GM19467 (cell line): ENCODE measurements around the gene LYPD3.
"Not testable (repeated sequence)": the region's sequence is repeated elsewhere in the genome, so short reads cannot be mapped to it uniquely, and the experiment has no call there.

Source experiments
- ATAC-seq: cut with Tn5 transposase; IDR thresholded peaks from one replicate; pipeline ENCODE4 v1.9.1; 2021; ENCODE audit warnings: mild to moderate bottlenecking, moderate library complexity; ENCODE audit not compliant: unreplicated experiment

Gene LYPD3

DNA sequence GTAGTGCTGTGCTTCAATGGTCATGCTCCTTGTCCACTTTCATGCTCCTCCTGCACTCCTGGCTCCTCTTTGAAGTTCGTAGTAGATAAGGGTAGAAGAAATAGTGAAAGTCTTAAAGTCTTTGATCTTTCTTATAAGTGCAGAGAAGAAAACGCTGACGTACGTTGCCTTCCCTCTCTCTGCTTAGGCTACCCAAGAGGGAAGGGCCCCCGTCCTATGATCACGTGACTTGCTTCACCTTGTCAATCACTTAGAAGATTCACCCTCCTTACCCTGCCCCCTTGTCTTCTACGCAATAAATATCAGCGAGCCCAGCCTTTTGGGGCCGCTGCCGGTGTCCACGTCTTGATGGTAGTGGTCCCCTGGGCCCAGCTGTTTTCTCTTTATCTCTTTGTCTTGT, 28.1 kb downstream of the LYPD3 start:
- not testable (repeated sequence) for ATAC-seq

DNA sequence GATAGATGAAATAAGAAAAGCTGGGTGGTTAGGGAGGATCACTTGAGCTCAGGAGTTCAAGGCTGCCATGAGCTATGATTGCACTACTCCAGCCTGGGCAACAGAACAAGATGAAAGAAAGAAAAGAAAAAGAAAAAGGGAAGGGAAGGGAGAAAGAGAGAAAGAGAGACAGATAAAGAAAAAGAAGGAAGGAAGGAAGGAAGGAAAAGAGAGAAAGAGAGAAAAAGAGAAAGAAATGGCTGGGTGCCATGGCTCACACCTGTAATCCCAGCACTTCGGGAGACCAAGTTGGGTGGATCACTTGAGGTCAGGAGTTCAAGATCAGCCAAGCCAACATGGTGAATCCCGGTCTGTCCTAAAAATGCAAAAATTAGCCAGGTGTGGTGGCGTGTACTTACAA, 29.6 kb downstream of the LYPD3 start:
- ATAC-seq = no peak

DNA sequence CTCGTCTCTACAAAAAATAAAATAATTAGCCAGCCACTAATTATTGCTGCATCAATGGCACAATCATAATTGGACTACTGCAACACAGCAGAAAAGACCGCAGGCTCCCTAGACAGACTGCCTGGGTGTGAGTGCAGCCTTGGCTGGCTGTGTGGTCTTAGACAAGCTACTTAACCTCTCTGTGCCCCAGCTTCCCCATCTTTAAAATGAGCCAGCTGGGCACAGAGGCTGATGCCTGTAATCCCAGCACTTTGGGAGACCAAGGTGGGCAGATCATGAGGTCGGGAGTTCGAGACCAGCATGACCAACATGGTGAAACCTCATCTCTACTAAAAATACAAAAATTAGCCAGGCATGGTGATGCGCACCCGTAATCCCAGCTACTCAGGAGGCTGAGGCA, 31.7 kb downstream of the LYPD3 start:
- ATAC-seq = no peak

DNA sequence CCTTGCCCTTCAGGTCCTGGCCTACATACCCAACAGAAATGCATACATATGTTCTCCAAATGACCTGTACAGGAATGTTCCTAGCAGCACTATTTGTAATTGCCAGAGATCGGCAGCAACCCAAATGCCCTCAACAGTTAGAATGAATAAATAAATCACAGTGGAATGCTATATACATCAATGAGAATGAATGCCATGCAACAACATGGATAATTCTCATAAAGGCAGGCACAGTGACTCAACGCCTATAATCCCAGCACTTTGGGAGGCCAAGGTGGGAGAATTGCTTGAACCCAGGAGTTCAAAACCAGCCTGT, 32.1 kb downstream of the LYPD3 start:
- ATAC-seq = no peak

DNA sequence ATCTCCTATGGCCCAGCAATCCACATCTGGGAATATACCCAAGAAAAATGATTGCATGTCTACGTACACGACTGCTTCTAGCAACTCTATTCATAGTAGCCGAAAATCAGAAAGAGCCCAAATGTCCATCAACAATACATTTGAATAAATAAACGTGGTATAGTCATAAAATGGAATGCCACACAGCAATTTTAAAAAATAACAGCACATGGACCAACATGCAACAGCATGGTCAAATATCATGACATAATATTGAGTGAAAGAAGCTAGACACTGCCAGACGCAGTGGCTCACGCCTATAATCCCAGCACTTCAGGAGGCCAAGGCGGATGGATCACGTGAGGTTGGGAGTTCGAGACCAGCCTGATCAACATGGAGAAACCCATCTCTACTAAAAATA, 34.4 kb downstream of the LYPD3 start:
- ATAC-seq = no peak

DNA sequence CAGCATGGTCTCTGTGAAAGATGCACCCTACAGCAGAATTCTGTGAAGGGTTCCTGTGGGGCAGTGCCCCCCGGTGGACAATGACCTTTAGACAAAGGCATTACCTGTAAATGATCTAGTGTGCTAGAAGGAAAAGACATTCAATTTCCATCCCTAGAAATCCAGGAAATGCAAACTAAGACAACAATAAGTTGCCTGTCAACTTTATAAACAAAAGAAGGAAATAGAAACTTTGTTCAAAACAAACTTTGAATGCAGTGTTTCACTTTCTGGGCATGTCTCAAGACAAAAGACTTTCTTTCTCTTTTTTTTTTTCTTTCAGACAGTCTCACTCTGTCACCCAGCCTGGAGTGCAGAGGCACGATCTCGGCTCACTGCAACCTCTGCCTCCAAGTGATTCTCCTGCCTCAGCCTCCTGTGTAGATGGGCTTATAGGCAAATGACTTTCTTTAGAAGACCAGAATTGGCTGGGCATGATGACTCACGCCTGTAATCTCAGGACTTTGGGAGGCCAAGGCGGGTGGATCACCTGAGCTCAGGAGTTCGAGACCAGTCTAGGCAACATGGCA, 35.2 kb downstream of the LYPD3 start:
- no peak for ATAC-seq

DNA sequence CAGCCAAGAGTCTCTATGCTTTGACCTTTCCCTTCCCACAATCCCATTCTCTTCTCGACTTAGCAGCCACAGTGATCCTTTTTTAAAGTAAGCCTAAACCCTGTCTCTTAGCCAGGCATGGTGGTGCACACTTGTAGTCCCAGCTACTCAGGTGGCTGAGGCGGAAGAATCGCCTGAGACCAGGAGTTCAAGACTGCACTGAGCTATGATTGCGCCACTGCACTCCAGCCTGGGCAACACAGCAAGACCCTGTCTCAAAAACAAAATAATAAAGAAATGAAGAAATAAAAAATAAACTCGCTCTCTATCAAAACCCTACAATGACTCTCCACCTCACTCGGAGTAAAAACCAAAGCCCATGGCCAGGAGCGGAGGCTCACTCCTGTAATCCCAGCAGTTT, 36.0 kb downstream of the LYPD3 start:
- ATAC-seq = no peak

DNA sequence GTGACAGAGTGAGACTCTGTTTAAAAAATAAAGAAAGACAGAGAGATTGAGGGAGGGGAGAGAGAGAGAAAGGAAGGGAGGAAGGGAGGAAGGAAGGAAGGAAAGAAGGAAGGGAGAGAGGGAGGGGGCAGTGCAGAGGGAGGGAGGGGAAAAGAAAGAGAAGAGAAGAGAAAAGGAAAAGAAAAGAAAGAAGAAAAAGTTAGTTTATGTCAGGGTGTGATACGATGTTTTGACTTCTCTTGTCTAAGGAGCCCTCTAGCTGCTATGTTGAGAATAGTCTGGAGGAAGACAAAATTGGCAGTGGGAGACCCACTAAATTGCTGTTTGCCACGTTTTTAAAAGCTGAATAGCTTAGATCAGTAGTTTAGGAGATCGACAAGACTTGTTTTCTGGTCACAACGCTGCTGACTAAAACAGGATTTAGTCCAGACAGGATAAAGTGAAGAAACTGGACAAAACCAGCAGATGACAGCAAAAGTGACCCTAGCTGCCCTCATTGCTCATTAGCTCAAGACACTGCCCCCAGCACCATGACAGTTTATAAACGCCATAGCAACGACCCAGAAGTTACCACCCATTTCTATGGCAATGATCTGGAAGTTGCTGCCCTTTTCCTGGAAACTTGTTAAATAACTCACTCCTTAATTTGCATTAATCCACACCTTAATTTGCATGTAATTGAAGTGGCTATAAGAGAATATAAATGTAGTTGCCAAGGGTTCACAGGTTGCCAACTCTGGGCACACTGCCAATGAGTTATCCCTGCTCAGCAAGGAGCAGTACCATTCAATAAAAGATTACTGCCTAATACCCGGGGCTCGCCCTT, 39.6 kb downstream of the LYPD3 start:
- no peak for ATAC-seq

DNA sequence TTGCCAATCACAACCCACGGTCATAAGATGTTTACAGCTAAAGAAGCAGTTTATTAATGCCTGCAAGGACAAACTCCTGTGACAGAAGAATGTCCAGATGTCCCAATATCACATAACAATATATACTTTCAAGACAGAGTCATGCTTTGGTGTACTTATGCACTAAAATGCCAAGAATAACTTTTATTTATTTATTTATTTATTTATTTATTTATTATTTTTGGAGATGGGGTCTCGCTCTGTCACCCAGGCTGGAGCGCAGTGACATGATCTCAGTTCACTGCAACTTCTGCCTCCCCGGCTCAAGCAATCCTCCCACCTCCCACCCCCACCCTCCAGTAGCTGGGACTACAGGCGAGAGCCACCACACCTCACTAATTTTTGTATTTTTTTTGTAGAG, 41.6 kb downstream of the LYPD3 start:
- ATAC-seq = no peak

DNA sequence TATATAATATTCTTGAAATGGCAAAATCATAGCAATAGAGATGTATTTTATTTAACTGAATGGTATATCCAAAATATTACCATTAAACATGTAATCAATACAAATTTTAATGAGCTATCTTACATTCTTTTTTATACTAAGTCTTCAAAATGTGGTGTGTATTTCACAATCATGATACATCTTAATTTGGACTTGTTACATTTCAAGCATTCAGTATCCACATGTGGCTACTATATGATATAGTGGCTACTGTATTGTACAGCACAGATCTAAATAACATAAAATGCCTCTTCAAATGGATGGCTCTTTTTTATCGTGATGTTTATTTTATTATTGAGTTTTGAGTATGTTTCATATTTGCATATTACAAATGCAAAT, 42.7 kb downstream of the LYPD3 start:
- ATAC-seq = no peak

DNA sequence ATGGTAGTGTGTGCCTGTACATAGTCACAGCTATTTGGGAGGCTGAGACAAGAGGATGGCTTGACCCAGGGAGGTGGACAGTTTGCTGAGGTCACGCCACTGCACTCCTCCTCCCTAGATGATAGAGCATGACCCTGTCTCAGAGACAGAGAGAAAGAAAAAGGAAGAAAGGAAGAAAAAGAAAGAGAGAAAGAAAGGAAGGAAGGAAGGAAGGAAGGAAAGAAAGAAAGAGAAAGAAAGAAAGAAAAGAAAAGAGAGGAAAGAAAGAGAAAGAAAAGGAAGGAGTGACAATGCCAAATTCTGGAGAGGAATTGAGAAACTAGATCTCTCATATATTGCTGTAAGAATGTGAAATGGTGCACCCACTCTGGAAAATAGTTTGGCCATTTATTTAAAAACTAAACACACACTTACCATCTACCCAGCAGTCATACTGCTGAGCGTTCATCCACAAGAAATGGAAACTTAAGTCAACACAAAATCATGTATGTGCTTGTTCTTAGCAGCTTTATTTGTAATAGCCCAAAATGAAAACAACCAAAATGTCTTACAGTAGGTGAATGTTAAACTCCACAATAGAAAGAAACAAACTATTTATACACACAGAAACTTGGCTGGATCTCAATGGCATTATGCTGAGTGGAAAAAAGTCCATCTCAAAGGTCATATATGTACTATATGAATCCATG, 43.3 kb downstream of the LYPD3 start:
- no peak for ATAC-seq

DNA sequence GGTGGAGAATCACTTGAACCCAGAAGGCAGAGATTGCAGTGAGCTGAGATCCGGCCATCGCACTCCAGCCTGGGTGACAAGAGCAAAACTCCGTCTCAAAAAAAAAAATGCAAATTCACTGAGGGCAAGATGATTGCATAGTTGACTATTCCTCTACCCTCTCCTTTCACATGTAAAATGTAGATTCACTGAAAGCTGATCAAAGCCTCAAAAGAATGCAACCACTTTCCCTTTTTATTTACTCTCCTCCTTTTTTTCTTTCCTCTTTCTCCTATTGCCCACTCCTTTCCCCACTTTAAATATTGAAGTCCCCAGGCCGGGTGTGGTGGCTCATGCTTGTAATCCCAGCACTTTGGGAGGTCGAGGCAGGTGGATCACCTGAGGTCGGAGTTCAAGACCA, 44.5 kb downstream of the LYPD3 start:
- ATAC-seq = no peak

DNA sequence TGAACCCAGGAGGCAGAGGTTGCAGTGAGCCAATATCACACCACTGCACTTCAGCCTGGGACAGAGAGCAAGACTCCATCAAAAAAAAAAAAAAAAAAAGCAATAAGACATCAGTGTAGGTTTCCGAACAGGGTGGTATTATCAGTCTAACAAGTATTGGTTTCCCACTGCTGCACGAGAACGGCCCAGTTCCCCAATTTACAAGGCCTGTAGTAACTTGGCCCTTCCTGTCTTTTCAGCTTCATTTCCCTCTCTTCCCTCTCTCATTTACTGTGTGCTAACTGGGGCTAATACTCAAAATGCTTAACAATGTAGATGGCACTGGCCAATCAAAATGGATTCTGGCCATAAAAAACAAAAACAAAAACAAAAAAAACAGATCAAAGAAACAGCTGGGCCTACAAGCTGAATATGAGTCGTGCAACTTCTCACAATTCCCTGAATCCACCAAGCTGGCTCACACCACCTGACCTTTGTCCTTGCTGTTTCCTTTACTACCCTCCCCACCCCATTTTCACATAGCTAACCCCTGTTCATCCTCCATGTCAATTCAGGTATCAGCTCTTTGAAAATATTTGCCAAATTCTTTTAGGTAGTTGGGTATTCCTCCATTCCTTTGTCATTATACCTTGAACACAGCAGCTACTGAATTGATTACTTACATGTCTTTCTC, 48.3 kb downstream of the LYPD3 start:
- ATAC-seq = no peak

DNA sequence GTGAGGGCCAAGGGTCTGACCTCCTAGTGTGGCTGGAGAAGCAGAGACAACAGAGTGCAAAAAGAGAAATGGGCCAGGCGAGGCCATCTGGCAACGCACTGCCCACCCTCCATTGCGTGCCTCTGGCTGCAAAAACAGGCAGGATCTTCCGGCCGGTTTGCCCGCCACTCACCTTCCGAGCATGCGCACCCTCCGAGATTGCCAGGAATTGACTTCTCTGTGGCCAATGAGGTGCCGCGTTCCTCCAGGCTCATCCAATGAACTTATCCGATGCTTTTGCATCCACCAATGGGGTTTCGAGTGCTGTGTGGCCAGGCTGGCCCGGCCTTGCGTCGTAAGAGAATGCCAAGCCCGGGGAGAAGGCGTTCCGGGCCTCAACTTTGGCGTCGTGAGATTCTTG, 50.9 kb downstream of the LYPD3 start, which contains the start of gene TEX101:
Gene TEX101, plus strand, starts transcription at position 337 of the 400 bp plus-strand sequence. CDS start 1,030 bp downstream, outside the sequence.
- ATAC-seq = no peak

DNA sequence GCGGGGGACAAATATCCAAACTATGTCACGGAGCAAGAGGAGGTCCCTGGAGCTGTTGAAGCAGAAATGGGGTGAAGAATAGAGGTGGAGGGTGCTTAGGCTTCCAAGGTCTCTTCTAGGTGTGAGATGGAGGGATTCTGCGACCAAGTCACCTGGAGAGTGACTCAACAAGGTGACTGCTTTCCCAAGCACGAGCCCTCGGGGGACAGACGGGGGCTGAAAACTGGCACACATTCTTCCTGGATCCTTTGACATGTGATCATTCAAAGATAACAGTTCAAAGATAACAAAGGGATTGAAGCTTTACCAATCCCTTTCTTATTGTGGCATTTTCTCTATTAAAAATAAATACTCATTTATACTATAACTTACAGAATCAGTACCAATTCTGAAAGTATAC, 53.0 kb downstream of the LYPD3 start:
- no peak for ATAC-seq
